GM12872 (cell line): ENCODE measurements around the gene TMEM45A.

Experiments used
- TF ChIP-seq, protein P1 (sequence below): IDR thresholded peaks from 3 replicates; pipeline ENCODE4 v1.5.1; 2011; ENCODE audit warnings: low read depth, mild to moderate bottlenecking, low read length, moderate library complexity; ENCODE audit not compliant: insufficient read depth

The TMEM45A gene

GRCh38 chr3:100499651-100500050 lies 7.2 kb downstream of the TMEM45A start:
- TF ChIP-seq, protein P1, sequence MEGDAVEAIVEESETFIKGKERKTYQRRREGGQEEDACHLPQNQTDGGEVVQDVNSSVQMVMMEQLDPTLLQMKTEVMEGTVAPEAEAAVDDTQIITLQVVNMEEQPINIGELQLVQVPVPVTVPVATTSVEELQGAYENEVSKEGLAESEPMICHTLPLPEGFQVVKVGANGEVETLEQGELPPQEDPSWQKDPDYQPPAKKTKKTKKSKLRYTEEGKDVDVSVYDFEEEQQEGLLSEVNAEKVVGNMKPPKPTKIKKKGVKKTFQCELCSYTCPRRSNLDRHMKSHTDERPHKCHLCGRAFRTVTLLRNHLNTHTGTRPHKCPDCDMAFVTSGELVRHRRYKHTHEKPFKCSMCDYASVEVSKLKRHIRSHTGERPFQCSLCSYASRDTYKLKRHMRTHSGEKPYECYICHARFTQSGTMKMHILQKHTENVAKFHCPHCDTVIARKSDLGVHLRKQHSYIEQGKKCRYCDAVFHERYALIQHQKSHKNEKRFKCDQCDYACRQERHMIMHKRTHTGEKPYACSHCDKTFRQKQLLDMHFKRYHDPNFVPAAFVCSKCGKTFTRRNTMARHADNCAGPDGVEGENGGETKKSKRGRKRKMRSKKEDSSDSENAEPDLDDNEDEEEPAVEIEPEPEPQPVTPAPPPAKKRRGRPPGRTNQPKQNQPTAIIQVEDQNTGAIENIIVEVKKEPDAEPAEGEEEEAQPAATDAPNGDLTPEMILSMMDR: no peak

DNA sequence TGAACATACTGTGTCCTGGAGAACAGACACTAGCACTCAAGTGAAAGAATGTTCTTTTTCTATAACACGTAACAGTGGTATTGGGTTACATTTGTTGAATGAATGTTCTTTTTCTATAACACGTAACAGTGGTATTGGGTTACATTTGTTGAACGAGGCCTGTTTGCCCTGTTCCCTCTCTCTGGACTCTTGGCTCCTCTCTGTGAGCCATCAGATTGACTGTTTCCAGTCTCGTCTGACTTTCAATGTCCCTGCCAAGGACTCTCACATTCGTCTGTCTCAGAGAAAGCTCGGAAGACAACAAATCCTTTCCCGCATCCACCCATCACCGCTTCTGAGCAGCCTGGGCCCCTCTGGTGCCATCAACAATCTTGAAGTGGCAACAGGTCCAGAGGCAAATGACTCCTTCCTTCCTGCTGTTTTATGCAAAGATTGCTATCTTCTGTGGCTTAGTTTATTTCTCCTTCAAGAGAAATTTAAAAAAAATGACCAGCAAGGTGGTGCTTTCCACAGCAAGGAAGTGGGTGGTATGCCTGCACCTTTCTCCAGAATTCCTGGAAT lies 8.0 kb downstream of the TMEM45A start:
- TF ChIP-seq, protein P1: no peak

DNA sequence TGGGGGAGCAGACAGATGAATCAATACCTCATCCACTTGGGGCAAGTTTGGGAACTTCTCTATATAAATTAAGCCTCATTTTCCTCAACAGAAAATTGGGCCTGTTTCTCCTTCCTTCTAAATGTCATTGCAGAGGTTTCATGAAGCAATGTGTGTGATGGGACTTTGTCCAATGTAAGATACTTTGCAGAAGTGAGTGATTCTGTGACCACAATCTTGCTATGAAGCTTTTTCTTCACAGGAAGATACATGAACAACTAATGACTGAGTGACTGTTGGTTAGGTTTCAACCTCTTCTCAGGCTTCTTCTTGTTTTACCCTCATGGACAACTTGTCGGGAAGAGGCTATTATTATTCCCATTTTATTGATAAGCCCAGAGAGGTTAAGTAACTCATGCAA lies 11.0 kb downstream of the TMEM45A start:
- TF ChIP-seq, protein P1: no peak

DNA sequence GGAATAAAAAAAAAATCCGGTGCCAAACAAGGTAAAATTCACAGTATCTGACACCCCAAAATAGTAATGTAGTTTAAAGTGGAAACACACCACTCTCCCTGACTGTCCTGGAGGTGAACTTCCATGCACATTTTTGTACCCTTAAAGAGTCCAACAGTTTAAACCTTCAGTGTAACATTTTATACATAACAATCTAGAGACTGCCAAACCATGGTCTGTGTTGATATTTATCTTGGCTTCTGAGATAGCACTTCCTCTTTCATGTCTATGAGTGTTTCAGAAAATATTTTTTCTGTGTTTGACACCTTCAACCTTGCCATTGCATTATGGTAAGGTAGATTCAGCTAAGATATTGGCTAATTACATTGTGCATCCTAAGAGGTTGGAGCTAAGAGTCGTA lies 13.9 kb downstream of the TMEM45A start:
- TF ChIP-seq, protein P1: no peak

GRCh38 chr3:100516232-100516631 lies 23.8 kb downstream of the TMEM45A start:
- TF ChIP-seq, protein P1: no peak

DNA sequence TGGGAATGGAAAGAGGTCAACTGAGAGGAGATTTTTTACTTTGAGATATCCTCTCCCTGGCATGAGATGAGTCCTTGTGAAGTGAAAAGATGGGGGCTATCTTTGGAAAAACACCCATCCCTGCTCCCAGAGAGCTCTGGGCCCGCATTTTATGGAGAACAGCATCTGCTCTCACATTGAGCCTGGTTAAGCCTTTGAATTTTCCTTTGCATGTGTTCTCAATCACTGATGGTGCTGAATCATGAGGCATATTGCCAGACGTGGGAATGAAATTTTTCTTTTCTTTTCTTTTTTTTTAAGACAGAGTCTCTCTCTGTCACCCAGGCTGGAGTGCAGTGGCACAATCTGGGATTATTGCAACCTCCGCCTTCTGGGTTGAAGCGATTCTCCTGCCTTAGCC lies 24.4 kb downstream of the TMEM45A start:
- TF ChIP-seq, protein P1: no peak

DNA sequence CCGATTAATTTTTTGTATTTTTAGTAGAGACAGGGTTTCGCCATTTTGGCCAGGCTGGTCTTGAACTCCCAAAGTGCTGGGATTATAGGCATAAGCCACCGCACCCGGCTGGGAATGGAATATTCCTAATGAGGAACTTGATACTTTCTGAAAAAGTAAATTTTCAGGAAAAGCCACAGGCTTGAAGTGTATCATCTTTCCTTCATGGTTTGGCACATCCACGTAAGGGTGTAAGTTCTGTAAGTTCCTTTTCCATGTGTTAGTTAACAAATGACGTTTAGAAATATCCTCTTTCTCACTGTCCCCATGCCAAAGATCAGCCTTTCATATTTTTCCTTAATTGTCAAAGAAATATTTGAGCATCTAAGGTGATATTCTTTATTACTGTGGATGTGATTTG lies 24.9 kb downstream of the TMEM45A start:
- TF ChIP-seq, protein P1: no peak

DNA sequence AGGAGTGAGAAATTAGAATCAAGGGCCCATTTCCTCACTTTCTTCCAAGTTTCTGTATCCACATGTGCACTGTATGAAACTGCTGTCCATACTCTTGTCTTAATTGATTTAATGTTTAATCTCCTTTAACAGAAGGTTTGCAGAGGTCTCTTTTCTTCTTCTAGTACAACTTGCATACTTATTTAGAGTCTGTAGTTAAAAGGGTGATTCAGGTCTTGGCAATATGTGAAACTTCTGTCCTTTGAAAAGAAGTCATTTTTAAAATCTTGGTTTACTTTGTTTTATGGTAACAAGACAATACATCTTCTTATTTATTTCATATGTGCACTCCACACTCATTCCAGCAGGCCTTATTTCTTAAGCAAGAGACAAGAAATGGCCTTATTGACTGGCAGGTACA lies 25.8 kb downstream of the TMEM45A start:
- TF ChIP-seq, protein P1: no peak
